ENCODE measurements around the gene STX16. TPM values are rescaled to one million over a fixed set of nuclear protein-coding genes. Genes with fewer than 3 reads are reported as not detected.
"Not testable (repeated sequence)": the region's sequence is repeated elsewhere in the genome, so short reads cannot be mapped to it uniquely, and the experiment has no call there.

STX16 gene
- total RNA-seq, 4 donors from 2014 or later, result 9.2 to 34.3 (median 20.4) TPM

GRCh38 chr20:58647162-58647795 lies 3.8 kb upstream of the STX16 start:
- in situ Hi-C loops (cut with MboI; ENCODE audit: low sequenced_read_pairs in 4 of 4), result loop anchor here in 2 of 4 donors (25.0 kb wide), 2 partner anchors 360 to 410 kb away; partner anchors contain the start of gene ANKRD60 (in 1 of the 2)
- H3K27ac ChIP-seq, result peak overlapping the region in 3 of 4 donors; percentile 36 to 58 (median 56)
- no peaks in the 10 kb centered on the region for H3K27me3 ChIP-seq
- H3K36me3 ChIP-seq, result no peaks in the 10 kb centered on the region
- no peak for DNase-seq
- H3K4me1 ChIP-seq, result peaks cover 16 to 34% of the 10 kb centered on the region in 2 donors
- intact Hi-C loops (cut with DNase I; ENCODE audit: low total_unique reads), result no loop called here
- TF ChIP-seq POLR2A (IDR thresholded peaks at IDR 0.05), result no peak
- no peak for TF ChIP-seq CTCF (IDR thresholded peaks at IDR 0.05 in 4 of 5, conservative IDR thresholded peaks at IDR 0.05 in 1 of 5)
- H3K9me3 ChIP-seq, result no peaks in the 10 kb centered on the region
- no peak for ATAC-seq
- no peak overlapping the region for H3K4me3 ChIP-seq

- H3K36me3 ChIP-seq, result no peaks in the 10 kb centered on the region
- no peaks in the 10 kb centered on the region for H3K27me3 ChIP-seq
- intact Hi-C loops (cut with DNase I; ENCODE audit: low total_unique reads), result no loop called here
- H3K4me1 ChIP-seq, result peaks cover 23 to 39% of the 10 kb centered on the region in 2 donors
- ATAC-seq (no peak), DNase-seq (no peak)
- H3K9me3 ChIP-seq, result no peaks in the 10 kb centered on the region
- H3K27ac ChIP-seq, result peak overlapping the region in 3 of 4 donors; percentile 36 to 58 (median 56)
- TF ChIP-seq CTCF (IDR thresholded peaks at IDR 0.05 in 4 of 5, conservative IDR thresholded peaks at IDR 0.05 in 1 of 5) (no peak), POLR2A (IDR thresholded peaks at IDR 0.05) (no peak)
- in situ Hi-C loops (cut with MboI; ENCODE audit: low sequenced_read_pairs in 4 of 4), result loop anchor here in 2 of 4 donors (25.0 kb wide), 2 partner anchors 361 to 411 kb away; partner anchors contain the start of gene ANKRD60 (in 1 of the 2)
- no peak overlapping the region for H3K4me3 ChIP-seq
These were observed 3.1 kb upstream of the STX16 start for GRCh38 chr20:58647796-58648501.

- ATAC-seq; H3K27ac ChIP-seq; H3K4me3 ChIP-seq; H3K9me3 ChIP-seq; H3K36me3 ChIP-seq; intact Hi-C loops (cut with DNase I; ENCODE audit: low total_unique reads); DNase-seq; H3K27me3 ChIP-seq: not testable (repeated sequence)
- in situ Hi-C loops (cut with MboI; ENCODE audit: low sequenced_read_pairs in 4 of 4), result loop anchor here in 2 of 4 donors (25.0 kb wide), 2 partner anchors 361 to 411 kb away; partner anchors contain the start of gene ANKRD60 (in 1 of the 2)
- peaks cover 28 to 44% of the 10 kb centered on the region in 2 donors for H3K4me1 ChIP-seq
These were observed 2.6 kb upstream of the STX16 start for GRCh38 chr20:58648502-58648825.

GRCh38 chr20:58649288-58650180 lies 1.5 kb upstream of the STX16 start:
- in situ Hi-C loops (cut with MboI; ENCODE audit: low sequenced_read_pairs in 4 of 4) (loop anchor here in 3 of 4 donors (25.0 kb wide), 3 partner anchors 362 to 1287 kb away; partner anchors contain the start of genes ANKRD60 (in 1 of the 3) and RAE1 (in 1 of the 3)), intact Hi-C loops (cut with DNase I; ENCODE audit: low total_unique reads) (loop anchor here (2.0 to 10.0 kb wide), 5 partner anchors 205 to 413 kb away; partner anchors contain the start of genes ATP5F1E, GNAS, GNAS-AS1 and NELFCD)
- Histone ChIP-seq H3K4me3 (peak overlapping the region; percentile 50 to 99 (median 94)), H3K36me3 (no peaks in the 10 kb centered on the region), H3K27ac (peak overlapping the region in 3 of 4 donors; percentile 85 to 98 (median 97)), H3K27me3 (no peaks in the 10 kb centered on the region), H3K9me3 (no peaks in the 10 kb centered on the region), H3K4me1 (peaks cover 36 to 48% of the 10 kb centered on the region in 2 donors)
- TF ChIP-seq CTCF (IDR thresholded peaks at IDR 0.05 in 4 of 5, conservative IDR thresholded peaks at IDR 0.05 in 1 of 5) (no peak), POLR2A (IDR thresholded peaks at IDR 0.05) (no peak)
- DNase-seq (no peak), ATAC-seq (no peak)
